NAMALWA (cell line): ENCODE results near the gene DDR2.

Experiments
- DNase-seq: peaks from one replicate; pipeline ENCODE4 v3.0.0-alpha.2; 2015; ENCODE audit warnings: low spot score

The DDR2 gene

DNA sequence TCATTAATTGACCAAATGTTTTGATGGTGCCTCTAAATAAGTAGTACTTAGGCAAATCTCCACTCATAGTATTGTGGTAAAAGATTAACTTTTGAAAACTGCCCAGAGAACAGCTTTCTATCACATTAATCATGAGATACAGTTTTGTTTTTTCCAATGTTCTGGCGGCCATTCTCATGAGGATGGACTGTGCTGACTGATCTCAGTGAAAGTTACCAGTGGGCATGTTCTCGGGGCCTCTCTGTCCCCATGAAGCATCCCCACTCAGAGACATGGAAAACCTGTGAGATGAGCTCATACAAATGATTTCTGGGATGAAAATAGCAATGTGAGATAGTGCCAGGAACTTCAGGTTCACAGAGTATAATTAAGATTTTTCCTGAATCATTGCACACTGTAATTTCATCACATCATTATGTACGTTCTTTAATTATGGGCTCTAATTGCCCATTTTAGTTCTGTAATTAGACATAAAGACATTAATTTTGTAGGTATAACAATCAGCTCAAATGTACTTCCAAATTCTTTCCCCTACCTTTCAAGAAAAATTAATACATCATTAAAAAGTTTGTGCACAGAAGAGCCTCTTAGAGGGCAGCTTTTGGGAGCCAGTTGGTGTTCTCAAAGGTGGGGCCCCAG, 40.5 kb downstream of the DDR2 start:
- DNase-seq = no peak

DNA sequence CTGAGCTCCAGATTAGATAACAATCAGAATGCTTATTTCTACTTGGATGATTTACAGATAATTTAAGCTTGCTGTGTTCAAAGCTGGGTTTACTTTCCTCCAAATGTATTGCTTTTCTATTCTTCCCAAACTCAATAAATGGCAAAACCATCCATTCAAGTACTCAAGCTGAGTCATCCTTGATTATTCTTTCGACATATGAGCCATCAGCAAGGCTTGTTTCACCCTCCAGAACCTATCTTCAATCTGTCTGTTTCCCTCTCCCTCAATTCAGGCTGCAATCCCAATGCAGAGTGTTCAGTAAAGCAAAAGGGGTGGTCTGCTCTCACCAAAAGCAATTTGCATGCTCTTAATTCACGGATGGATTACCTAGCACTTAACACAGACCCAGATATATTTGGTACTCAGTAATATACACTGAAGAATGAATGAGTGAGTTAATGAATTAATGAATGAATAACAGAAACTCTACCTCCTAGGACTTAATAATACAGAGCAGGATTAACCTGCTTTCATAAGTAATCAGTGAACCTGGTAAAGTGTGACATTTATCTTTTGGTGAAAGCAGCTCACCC, 41.9 kb downstream of the DDR2 start:
- no peak for DNase-seq

DNA sequence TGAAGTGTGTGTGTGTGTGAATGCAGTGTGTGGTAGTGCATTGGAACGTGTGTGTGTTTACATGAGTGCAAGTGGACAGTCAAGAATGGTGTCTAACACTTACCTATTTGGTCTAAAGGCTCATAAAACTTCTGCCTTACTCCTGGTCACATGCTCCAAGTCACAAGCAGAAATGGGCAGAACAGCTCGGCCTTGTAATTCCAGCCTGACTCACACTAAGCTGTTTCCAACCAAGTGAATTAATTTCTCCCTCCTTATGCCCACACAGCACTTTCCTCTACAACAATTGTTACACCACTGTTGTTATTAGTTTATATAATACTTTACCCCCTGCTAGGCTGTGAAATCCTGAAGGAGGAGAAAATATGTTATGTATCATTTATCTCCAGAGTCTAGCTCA, 43.8 kb downstream of the DDR2 start:
- no peak for DNase-seq

DNA sequence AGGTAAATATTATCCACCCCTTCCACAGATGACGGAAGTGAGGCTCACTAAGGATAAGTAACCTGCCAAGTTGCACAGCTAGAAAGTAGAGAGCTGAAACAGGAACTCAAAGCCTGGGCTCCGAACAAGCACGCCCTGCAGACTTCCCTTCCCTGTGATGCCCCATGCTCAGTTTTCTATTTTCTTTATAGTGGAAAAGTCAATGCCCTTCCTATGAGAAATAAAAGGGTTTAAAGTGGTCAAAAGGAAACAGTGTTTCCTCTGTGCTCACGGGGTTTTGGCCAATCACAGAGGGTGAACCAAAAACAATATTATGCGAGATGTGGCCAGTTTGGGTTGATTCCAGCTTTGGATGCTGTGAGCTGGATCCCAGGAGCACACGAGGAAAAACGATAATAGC, 44.5 kb downstream of the DDR2 start:
- DNase-seq = no peak

DNA sequence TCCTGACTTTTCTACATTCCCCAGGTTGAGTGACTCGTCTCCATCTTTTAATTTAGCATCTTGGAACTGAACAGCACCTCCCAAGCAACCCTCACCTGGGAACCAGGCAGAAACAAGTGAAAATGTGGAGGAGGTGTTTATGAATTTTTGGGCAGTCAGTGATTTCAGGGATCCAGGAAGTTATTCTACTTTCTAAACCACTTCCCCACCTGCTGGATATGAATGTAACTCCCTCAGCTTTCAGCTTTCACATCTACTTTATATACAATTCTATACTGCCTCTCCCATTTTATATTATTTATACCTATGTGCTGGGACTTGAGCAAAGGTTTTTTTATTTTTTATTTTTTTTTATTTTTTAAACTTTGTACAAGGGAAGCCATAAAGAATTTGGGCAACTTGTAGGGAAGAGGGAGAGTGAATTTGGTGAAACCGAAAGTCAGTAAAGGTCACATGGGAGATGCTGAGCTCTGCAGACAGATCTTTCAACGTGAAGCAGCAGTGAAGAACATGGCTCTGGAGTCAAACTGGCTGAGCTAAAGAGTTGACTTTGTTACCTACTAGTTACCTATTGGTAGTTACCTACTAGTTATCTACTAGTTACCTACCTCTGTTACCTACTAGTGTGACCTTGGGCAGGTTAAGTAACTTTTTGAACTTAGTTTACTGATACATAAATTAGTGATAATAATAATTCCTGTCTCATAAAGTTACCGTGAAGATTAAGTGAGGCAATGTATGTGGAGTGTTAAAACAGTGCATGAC, 45.5 kb downstream of the DDR2 start:
- peak; percentile 15 for DNase-seq

DNA sequence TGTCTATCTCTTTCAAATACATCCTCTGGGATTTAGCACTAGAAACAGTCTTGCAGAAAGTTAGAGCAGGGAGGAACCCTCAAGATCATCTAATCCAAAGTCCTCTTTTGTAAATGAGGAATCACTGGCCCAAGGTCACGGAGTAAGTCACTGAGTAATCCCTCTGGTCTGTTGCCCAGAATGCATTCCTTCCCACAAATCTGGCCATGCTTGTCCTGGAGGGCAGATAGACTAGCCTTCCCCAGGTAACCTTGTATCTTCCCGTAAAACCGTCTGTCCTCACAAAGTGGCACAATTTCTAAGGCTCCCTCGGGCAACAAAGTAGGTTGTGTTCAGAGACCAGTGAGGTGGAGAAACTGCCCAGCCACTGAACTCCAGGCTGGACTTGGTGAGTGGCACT, 46.2 kb downstream of the DDR2 start:
- DNase-seq = no peak

DNA sequence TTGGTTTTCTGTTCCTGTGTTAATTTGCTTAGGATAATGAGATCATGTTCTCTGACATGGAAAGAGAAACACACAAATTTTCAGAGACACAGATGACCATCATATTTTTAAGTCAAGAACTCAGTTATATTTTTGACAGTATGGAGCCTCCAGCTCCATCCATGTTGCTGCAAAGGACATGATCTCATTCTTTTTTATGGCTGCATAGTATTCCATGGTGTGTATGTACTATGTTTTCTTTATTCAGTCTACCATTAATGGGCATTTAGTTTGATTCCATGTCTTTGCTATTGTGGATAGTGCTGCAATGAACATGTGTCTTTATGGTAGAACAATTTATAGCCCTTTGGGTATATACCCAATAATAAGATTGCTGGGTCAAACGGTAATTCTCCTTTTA, 47.0 kb downstream of the DDR2 start:
- no peak for DNase-seq

DNA sequence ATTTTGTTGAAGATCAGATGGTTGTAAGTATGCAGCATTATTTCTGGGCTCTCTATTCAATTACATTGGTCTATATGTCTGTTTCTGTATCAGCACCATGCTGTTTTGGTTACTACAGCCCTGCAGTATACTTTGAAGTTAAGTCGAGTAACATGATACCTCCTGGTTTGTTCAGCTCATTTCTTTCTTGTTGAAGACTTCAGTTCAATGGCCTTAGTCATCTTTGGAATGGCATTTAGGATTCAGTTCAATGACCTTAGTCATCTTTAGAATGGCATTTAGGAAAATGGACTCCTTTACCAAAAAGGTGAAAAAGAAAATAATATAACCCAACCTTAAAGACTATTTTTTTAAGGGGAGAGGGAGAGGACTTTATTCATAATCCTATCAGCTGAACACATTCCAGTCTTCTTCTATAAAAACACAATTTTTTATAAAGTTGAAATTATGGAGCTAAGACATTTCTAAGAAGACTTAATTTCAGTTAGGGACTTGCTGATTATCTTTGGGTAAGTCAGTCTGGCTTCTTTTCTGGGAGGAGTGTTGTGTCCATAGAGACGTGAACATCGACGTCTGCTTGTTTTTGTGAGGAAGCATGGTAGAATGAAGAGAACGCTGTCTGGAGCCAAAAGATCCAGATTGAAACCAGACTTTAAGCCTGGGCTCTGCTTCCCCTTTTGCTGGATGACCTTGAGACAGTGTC, 48.3 kb downstream of the DDR2 start:
- DNase-seq = no peak

DNA sequence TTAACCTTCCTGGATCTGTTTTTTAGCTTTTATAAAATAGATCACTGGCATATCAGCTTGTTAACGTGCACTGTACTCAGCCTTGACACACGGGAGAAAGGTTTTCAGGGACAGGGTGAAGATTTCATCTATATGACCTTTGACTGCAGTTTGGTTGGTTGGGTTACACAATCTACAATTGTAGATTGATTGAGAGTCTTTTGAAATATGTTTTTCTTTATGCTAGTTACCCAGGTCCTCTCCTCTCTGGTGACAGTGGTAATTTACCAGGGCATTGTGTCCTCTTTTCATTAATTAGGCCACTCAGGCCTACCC, 48.8 kb downstream of the DDR2 start:
- DNase-seq = no peak

DNA sequence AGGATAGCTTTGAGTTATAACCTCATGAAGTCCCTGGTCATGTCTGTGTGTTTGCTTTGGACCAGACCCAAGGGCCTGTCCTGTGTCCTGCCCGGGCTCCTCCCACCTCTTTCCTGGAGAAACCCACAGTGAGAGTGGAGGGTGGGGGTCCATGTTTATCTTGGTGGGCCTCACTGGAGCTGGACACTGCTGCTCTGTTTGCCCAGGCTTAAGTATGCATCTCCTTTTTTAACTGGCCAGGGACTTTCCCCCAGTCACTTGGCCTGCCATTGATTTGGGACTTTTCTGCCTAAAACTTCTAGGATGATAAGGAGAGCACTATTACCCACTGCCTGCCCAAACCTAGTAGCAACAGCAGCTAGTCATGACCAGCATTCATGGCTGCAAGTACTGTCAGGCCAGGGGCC, 49.8 kb downstream of the DDR2 start:
- no peak for DNase-seq

DNA sequence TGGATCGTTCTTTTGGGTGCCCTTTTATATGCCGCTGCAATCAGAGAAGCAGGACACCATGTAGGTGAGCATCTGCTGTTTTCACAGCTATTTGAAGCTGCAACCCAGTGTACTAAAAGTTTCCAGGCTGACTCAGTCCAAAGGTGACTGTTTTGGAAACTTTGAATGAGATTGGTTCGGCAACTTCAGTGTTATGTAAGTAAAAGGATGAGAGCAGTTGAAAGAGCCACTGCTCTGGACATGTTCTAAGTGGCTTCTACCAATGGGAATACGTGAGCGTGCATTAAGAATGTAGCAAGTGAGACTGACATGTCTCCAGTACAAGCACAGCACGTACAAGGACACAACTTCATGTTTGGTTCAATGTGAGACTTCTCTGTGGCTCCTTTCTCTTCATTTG, 55.6 kb downstream of the DDR2 start:
- DNase-seq = no peak

DNA sequence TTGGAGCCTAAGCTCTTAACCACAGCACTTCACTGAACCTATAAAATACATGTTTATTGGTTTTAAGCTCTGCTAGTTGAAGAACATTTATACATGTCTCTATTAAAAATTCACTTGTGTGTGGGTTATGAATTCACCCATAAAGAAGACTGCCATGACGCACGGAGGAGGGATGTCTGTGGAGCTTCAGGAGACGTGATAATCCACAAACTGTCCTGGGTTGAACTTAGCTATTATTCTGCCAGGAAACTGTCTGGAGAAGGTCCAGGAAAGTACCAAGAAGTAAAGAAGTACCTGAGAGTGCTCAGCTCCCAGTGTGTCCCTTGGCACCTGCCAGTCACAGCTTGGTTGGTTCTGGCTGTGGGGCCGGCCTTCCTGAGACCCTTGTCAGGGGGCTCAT, 56.3 kb downstream of the DDR2 start:
- no peak for DNase-seq

DNA sequence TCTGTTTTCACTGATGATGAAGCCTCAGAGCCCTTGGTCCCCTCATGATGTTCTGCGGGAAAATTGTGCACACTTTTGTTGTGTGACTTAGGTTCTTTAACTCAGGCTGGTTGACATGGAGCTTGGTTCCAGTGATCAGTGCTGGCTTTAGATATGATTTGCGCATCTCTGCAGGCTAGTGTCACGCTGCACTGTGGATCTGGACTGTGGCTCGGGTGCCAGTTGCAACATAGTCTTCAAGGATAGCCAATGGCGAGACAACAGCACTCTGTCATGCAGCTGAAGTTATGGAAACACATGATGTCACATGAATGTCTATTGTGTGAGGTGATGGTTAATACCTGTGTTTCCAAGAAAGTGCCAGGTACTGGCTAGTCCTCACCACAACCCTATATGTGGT, 56.7 kb downstream of the DDR2 start:
- no peak for DNase-seq

DNA sequence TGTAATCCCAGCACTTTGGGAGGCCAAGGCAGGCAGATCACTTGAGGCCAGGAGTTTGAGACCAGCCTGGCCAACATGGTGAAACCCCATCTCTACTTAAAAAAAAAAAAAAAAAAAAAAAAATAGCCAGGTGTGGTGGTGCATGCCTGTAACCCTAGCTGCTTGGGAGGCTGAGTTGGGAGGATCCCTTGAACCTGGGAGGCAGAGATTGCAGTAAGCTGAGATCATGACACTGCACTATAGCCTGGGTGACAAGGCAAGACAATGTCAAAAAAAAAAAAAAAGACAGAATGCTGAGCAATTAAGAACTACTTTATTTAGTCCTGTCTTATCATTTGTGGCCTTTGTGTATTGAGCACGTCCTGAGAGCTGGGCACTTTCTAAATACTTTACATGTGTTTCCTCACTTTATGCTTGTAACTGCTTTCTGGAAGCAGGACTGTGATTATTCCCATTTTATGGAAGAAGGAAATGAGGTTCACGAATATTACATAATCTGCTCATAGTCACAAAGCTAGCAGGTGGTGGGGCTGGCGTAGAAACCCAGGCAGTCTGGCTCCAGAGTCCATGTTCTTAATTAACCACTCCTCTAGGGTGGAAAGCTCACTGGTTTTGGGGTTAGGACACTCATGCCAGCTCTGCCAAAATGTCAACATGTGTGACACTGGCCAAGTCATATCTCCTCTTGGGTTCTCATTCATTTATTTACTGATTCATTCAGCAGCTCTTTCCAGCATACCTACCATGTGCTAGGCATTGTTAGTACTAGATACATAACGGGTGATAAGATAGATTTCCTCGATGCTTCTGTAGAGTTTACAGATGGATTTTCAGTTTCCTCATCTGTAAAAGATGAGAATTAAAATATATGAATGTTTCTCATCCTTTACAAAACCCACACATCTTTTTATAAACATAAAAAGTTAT, 57.7 kb downstream of the DDR2 start:
- no peak for DNase-seq

DNA sequence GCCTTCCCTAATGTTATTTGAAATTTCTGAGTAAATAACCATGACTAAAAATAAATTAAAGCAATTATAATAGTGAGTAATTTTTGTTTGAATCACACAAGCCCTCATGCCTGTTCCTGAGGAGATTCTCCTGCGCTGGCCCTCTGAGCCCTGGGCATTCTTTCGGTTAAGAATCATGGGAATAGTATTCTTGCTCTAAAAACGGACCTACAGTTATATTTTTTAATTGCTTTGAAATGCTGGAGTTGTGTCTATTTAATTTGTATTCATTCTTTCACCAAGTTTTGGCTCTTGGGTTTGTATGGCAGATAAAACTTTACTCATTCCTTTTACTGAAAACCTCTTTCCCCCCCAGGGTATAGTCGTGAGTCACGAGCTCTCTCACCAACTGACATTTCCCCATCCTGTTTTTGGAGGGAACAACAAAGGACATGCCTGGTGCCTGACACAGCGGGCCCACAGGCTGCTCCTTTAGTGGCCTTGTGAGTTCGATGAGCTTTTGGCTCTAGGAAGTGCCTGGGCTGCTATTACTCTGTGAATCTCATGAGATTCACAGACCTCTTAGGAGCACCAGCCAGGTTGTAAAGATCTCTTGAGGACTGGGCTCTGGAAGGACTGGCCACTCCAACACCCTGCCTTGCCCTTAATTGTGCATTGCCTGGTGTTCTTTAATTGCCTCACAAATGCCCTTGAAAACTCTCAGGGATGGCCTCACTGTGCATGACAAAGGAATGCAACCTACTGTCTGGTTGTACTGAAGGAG, 58.6 kb downstream of the DDR2 start:
- DNase-seq = no peak

DNA sequence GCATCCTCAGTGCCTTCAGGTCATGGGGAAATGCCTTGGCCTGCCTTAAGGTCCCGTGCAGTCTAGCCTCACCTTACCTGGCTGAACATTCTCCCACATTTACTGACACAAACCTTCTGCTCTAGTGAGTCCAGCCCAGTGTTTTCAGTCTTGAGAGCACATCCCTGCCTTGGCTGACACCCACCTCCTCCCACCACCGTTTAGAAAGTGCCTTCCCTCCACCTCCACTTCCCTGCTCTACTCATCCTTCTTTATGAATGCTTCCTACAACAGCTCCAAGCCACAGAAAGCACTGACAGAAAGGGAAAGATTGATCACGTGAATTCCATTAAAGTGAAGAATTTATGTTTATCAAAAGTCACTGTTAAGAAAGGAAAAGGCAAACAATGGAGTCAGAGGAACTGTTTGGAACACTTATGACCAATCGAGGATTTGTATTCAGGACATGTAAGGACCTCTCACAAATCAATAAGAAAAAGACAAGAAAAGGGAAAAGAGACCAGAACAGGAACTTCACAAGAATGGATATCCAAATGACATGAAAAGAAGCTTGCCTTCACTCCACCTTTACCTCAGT, 59.8 kb downstream of the DDR2 start:
- no peak for DNase-seq

DNA sequence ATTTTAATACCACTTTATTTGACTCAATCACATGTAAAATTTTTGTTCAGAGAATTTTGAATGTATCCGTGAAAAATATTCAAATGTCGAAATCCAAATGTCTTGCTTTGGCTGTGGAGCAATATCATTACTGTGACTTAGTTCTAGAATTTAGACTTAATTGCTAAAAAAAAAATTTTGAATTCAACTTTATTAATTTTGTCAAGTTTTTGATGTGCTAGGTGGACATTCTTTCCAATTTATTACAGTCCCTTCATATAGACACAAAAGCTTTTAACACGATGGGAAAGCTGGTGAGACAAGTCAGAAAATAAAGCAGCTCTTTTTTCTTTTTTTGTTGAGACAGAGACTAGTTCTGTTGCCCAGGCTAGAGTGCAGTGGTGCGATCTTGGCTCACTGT, 62.6 kb downstream of the DDR2 start:
- no peak for DNase-seq

DNA sequence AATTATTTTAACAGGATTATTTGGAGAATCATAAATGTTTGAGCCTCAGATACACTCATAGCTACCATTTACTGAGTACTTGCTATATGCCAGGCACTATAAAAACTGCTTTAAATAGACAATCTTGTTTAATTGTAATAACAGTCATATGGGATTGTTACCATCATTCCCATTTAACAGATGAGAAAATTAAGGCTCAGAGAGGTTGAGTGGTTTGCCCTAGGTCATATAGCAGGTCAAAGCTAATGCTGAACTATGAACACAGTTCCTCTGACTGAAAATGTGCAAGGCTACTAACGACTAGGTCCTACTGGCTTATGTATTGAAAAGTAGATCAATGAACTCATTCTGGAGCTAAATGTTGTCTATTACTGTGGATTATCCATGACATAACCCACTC, 63.4 kb downstream of the DDR2 start:
- DNase-seq = no peak

DNA sequence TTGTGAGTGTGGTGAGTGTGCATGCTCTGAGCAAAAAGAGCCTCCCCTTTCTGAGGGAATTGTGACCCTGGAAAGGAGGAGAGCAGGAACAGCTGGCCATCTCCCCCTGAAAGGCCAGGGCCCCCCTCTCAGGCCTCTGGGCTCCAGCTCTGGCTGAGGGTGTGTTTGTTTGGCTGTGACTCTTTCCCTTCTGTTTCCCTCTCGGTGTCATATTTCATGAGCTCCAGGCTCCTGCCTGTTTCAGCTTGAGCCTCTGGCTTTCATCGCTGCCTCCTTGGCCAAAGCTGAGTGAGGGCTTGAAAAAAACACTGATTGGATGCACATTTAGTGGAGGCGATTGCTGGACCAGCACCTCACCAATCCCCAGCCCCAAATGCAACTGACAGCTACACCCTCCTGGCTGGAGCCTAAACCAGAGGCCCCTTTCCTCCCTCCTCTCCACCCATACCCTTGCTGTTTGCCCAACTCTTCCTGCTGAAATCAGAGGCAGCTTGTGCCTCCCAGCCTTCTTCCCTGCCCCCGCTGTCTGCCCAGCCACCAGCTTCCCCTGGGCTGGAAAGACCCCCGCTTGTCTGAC, 64.1 kb downstream of the DDR2 start:
- no peak for DNase-seq

DNA sequence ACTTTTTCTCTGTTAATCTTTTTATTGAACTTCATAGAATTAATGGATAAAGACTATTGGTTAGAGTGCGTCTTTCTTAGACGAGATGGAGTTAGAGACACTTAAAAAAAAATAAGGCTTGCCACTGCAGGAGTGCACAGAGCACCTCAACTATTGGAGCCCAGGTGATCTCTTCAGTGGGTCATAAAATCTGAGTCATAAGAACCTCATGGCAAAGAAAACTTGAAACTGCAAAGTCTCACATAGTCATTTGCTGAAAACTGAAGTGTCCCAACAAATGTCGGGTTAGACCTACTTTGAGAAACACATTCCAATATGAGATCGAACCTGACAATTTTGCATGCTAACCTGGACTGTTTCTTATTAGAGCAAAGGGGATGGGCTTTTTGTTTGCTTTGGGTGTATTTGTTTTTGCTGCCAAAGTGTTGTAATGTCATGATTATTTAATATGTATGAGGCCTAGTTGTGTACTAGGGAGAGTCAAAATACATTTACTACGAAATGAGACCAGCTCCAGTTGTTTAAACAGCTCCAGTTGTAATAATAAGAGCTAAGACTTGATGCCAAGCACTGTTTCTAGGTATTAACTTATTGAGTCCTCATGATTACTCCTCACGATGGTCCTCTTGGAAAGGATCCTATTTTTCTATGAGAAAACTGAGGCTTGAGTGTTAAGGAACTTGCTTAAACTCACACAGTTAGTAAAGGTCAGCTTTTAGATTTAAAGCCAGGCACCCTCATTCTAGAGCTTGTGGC, 65.1 kb downstream of the DDR2 start:
- no peak for DNase-seq
